ACC112 (cell line): ENCODE data around the gene OR8B8.
"Not testable (repeated sequence)": the region's sequence is repeated elsewhere in the genome, so short reads cannot be mapped to it uniquely, and the experiment has no call there.

ENCODE experiments used
- H2AFZ ChIP-seq: fragments of 200-600 bp; sonication (generic); one replicate; pipeline ENCODE4 v1.6.0; 2017; ENCODE audit warnings: antibody characterized with exemption, low read length; ENCODE audit not compliant: unreplicated experiment
- H3K27ac ChIP-seq: fragments of 200-600 bp; sonication (generic); 2 replicates; pipeline ENCODE4 v1.5.1; 2014; ENCODE audit warnings: low read depth, mild to moderate bottlenecking, antibody characterized with exemption, low read length, moderate library complexity
- H3K27me3 ChIP-seq: fragments of 200-600 bp; sonication (generic); 2 replicates; pipeline ENCODE4 v1.6.1; 2014; ENCODE audit warnings: mild to moderate bottlenecking, antibody characterized with exemption, low read length, moderate library complexity, mixed read lengths; ENCODE audit not compliant: insufficient read depth
- H3K36me3 ChIP-seq: fragments of 200-600 bp; sonication (generic); 2 replicates; pipeline ENCODE4 v1.6.1; 2016; ENCODE audit warnings: mild to moderate bottlenecking, antibody characterized with exemption, low read length, moderate library complexity, mixed read lengths; ENCODE audit not compliant: insufficient read depth
- H3K4me1 ChIP-seq: fragments of 200-600 bp; sonication (generic); one replicate; pipeline ENCODE4 v1.6.1; 2016; ENCODE audit warnings: low read length, mixed read lengths; ENCODE audit not compliant: insufficient read depth, unreplicated experiment, control insufficient read depth
- H3K4me3 ChIP-seq: fragments of 200-600 bp; sonication (generic); 2 replicates; pipeline ENCODE4 v1.5.1; 2014; ENCODE audit warnings: mild to moderate bottlenecking, low read depth, low read length
- H3K79me2 ChIP-seq: fragments of 200-600 bp; sonication (generic); one replicate; pipeline ENCODE4 v1.6.0; 2016; ENCODE audit warnings: low read length; ENCODE audit not compliant: control insufficient read depth, unreplicated experiment, insufficient read depth

Gene OR8B8

GRCh38 chr11:124402326-124402922 is 43.1 kb downstream of the OR8B8 start:
- H3K79me2 ChIP-seq = no peaks in the 10 kb centered on the region
- no peak overlapping the region for H3K27ac ChIP-seq
- H3K27me3 ChIP-seq = peaks cover 4% of the 10 kb centered on the region; the same call in 1 of the 2 replicates
- H2AFZ ChIP-seq = no peak overlapping the region
- H3K4me3 ChIP-seq = no peak overlapping the region
- H3K4me1 ChIP-seq = no peaks in the 10 kb centered on the region
- no peaks in the 10 kb centered on the region for H3K36me3 ChIP-seq

DNA sequence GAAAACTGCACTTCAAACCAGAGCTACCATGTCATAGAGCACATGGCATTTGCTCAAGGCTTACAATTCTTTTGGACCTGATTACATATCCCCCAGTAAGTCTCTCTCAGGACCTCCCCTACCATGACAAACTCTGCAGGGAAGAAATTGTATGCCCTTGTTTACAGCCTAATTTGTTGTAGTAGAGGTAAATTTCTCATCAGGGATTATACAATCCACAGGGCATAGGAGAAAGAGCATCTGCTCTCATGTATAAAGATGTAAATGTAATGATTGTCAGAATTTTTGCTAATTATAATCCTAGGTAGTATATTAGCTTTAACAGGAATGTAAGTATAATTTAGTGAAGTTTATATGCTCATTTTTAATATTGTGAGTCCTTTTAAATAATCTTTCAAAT is 46.6 kb downstream of the OR8B8 start, which contains the start of gene OR8B3:
OR8B3 (minus strand) TSS at position 101 of the 400 bp plus-strand sequence. CDS start 1,673 bp downstream, outside the sequence.
- no peaks in the 10 kb centered on the region for H3K4me1 ChIP-seq
- no peak within 1 kb of the TSS for H3K4me3 ChIP-seq
- no peaks in the 10 kb centered on the region for H3K36me3 ChIP-seq
- H3K27me3 ChIP-seq = no peaks in the 10 kb centered on the region
- H3K79me2 ChIP-seq = no peaks in the 10 kb centered on the region
- H2AFZ ChIP-seq = no peak within 1 kb of the TSS
- H3K27ac ChIP-seq = no peak within 1 kb of the TSS

GRCh38 chr11:124396847-124397246 is 48.6 kb downstream of the OR8B8 start:
- not testable (repeated sequence) for H3K27ac ChIP-seq, H3K79me2 ChIP-seq, H2AFZ ChIP-seq, H3K4me1 ChIP-seq, H3K36me3 ChIP-seq, H3K4me3 ChIP-seq, H3K27me3 ChIP-seq

- H3K4me1 ChIP-seq = no peaks in the 10 kb centered on the region
- H3K4me3 ChIP-seq = no peak overlapping the region
- H3K27me3 ChIP-seq = no peaks in the 10 kb centered on the region
- H2AFZ ChIP-seq = no peak overlapping the region
- no peaks in the 10 kb centered on the region for H3K79me2 ChIP-seq
- no peak overlapping the region for H3K27ac ChIP-seq
- H3K36me3 ChIP-seq = no peaks in the 10 kb centered on the region
These were observed 51.1 kb downstream of the OR8B8 start for GRCh38 chr11:124394408-124394807.
